OCI-LY1 (cell line): ENCODE data around the gene C16orf90.

Experiments used
- CTCF ChIP-seq: fragments of 200-600 bp; sonication (generic), shearing (Covaris generic); IDR thresholded peaks from 2 replicates; pipeline ENCODE4 v1.5.1; 2017; ENCODE audit warnings: mild to moderate bottlenecking, antibody characterized with exemption, low read length, moderate library complexity, mixed read lengths
- EZH2 ChIP-seq: fragments of 200-600 bp; sonication (generic), shearing (Covaris generic); IDR thresholded peaks from 2 replicates; pipeline ENCODE4 v1.8.0; 2017; ENCODE audit warnings: borderline replicate concordance, mixed run types, mild to moderate bottlenecking, antibody characterized with exemption, low read length, moderate library complexity, mixed read lengths

- no peak for TF ChIP-seq CTCF
- no peak for TF ChIP-seq EZH2
These were observed 6.5 kb downstream of the C16orf90 start for GRCh38 chr16:3488801-3489200.
